ENCODE measurements around the gene POLA1. TPM values are rescaled to one million over a fixed set of nuclear protein-coding genes. Genes with fewer than 3 reads are reported as not detected.

The POLA1 gene
- total RNA-seq, 4 donors from 2014 or later, result 9.4 to 15.7 (median 10.0) TPM

DNA sequence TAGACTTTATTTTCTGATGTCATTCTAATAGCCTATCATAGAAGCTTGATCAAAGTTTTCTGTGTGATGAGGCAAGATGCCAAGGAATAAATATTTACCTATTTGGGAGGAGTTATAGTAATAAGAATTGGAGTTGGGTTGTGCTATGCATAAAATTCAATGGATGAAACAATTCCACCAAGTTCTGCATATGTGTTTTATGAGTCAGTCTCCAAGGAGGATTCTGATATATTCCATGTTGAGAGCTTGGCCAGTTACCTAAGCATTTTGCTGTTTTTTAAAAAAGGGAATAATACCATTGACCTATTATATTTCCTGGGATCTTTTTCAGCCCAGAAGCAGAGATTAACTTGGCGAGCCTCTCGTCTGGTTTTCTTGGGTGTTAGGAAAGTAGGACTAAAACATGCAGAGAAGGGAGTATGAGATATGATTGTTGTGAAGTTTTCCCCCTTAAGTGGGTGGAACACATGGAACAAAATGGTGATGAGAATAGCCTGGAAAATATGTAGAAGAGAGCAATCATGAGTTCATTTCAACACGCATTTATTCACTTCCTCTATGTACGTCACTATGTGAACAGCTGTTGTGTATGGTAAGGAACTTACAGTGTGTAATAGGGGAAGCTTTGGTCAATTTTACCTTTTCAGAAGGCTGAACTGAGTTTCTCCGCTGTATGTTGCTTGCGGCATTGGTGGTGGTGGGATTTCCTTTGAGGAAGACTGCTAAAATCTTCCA is 39.2 kb downstream of the POLA1 start:
- H3K9me3 ChIP-seq, result no peaks in the 10 kb centered on the region
- DNase-seq (ENCODE audit: extremely low spot score), result no peak
- intact Hi-C loops (cut with DNase I), result no loop called here
- H3K27me3 ChIP-seq, result no peaks in the 10 kb centered on the region
- no peaks in the 10 kb centered on the region for H3K4me1 ChIP-seq
- TF ChIP-seq POLR2AphosphoS5 (IDR thresholded peaks at IDR 0.05) (no peak), EP300 (IDR thresholded peaks at IDR 0.05) (no peak), POLR2A (IDR thresholded peaks at IDR 0.05; ENCODE audit: low read depth) (no peak), CTCF (IDR thresholded peaks at IDR 0.05) (no peak)
- no peak overlapping the region for H3K27ac ChIP-seq (replicated peaks in 1 of 4)
- WGBS, result 79% methylated on average over 6 of the region's 6 CpGs
- no peak overlapping the region for H3K4me3 ChIP-seq
- peaks cover 0 to 14% (median 5%) of the 10 kb centered on the region in 4 donors for H3K36me3 ChIP-seq

GRCh38 chrX:24741330-24741729 is 47.6 kb downstream of the POLA1 start:
- no peak for DNase-seq (ENCODE audit: extremely low spot score)
- no peaks in the 10 kb centered on the region for H3K9me3 ChIP-seq
- no peak for TF ChIP-seq CTCF (IDR thresholded peaks at IDR 0.05)
- no peak for TF ChIP-seq EP300 (IDR thresholded peaks at IDR 0.05)
- TF ChIP-seq POLR2A (IDR thresholded peaks at IDR 0.05; ENCODE audit: low read depth), result no peak
- TF ChIP-seq POLR2AphosphoS5 (IDR thresholded peaks at IDR 0.05), result no peak
- H3K27ac ChIP-seq (replicated peaks in 1 of 4), result no peak overlapping the region
- intact Hi-C loops (cut with DNase I), result no loop called here
- H3K4me3 ChIP-seq, result no peak overlapping the region
- no peaks in the 10 kb centered on the region for H3K4me1 ChIP-seq
- peaks cover 0 to 24% (median 2%) of the 10 kb centered on the region in 4 donors for H3K36me3 ChIP-seq
- WGBS, result 38% methylated on average over 3 of the region's 3 CpGs
- no peaks in the 10 kb centered on the region for H3K27me3 ChIP-seq

DNA sequence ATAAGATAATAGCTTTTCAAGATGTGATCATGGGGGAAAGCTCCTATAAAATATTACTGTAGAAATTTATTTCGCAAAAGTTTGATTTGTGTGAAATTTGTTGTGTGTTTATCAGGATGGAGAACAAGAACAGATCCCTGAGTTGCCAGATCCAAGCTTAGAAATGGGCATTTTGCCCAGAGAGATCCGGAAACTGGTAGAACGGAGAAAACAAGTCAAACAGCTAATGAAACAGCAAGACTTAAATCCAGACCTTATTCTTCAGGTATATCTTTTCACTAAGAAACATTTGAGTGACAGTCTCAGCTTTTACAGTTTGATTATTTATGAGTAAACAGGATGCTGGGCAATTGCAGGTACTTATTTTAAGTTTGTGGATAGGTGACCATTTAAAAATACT is 54.5 kb downstream of the POLA1 start:
- H3K4me1 ChIP-seq, result no peaks in the 10 kb centered on the region
- no peak overlapping the region for H3K4me3 ChIP-seq
- intact Hi-C loops (cut with DNase I), result no loop called here

GRCh38 chrX:24759786-24760185 is 66.1 kb downstream of the POLA1 start:
- Histone ChIP-seq H3K36me3 (peaks cover 0 to 4% (median 0%) of the 10 kb centered on the region in 4 donors), H3K4me3 (no peak overlapping the region), H3K4me1 (no peaks in the 10 kb centered on the region), H3K9me3 (no peaks in the 10 kb centered on the region), H3K27ac (replicated peaks in 1 of 4) (no peak overlapping the region), H3K27me3 (no peaks in the 10 kb centered on the region)
- WGBS, result 82% methylated on average over 2 of the region's 2 CpGs
- no peak for TF ChIP-seq POLR2A (IDR thresholded peaks at IDR 0.05; ENCODE audit: low read depth)
- TF ChIP-seq POLR2AphosphoS5 (IDR thresholded peaks at IDR 0.05), result no peak
- no peak for TF ChIP-seq CTCF (IDR thresholded peaks at IDR 0.05)
- no peak for TF ChIP-seq EP300 (IDR thresholded peaks at IDR 0.05)
- intact Hi-C loops (cut with DNase I), result no loop called here
- no peak for DNase-seq (ENCODE audit: extremely low spot score)

More for the DNA sequence above, 54.5 kb downstream of the POLA1 start:
- DNase-seq (ENCODE audit: extremely low spot score), result no peak
- no peaks in the 10 kb centered on the region for H3K27me3 ChIP-seq
- H3K36me3 ChIP-seq, result peaks cover 0 to 16% (median 2%) of the 10 kb centered on the region in 4 donors
- no peak overlapping the region for H3K27ac ChIP-seq (replicated peaks in 1 of 4)
- WGBS, result 78% methylated on average over 3 of the region's 3 CpGs
- H3K9me3 ChIP-seq, result no peaks in the 10 kb centered on the region
- TF ChIP-seq CTCF (IDR thresholded peaks at IDR 0.05) (no peak), POLR2A (IDR thresholded peaks at IDR 0.05; ENCODE audit: low read depth) (no peak), EP300 (IDR thresholded peaks at IDR 0.05) (no peak), POLR2AphosphoS5 (IDR thresholded peaks at IDR 0.05) (no peak)
